ENCODE data around the gene AK5.

- TF ChIP-seq CTCF (conservative IDR thresholded peaks at IDR 0.05; ENCODE audit: low read depth, low read length) = no peak
- TF ChIP-seq EZH2 (IDR thresholded peaks at IDR 0.05; ENCODE audit: low read length, unreplicated experiment) = no peak
Observed at GRCh38 chr1:77430966-77431690, 149.3 kb downstream of the AK5 start.
